Bronchial epithelial cell (primary cell): ENCODE data around the gene PLCG2. TPM values are rescaled to one million over a fixed set of nuclear protein-coding genes. Genes with fewer than 3 reads are reported as not detected.

Experiments used
- DNase-seq: peaks from one replicate; pipeline ENCODE4 v3.0.0-alpha.2; 2010; ENCODE audit warnings: low read depth
- FAIRE-seq: peaks from 2 replicates; lab custom pipeline; 2011; peaks lifted over from hg19 to GRCh38; lab: Jason Lieb, UNC
- H3K27me3 ChIP-seq: 2 replicates; pipeline ENCODE4 v1.5.1; 2011; ENCODE audit warnings: low read length; ENCODE audit not compliant: control insufficient read depth, insufficient read depth
- H3K36me3 ChIP-seq: 2 replicates; pipeline ENCODE4 v1.5.1; 2011; ENCODE audit warnings: low read length; ENCODE audit not compliant: control insufficient read depth, insufficient read depth
- H3K4me3 ChIP-seq: 2 replicates; pipeline ENCODE4 v1.5.1; 2011; ENCODE audit warnings: mild to moderate bottlenecking, low read depth, low read length, control low read depth
- CTCF ChIP-seq: IDR thresholded peaks from 2 replicates; pipeline ENCODE4 v1.5.1; 2011; ENCODE audit warnings: mild to moderate bottlenecking, moderate library complexity, low read length, control low read depth, inconsistent platforms; ENCODE audit not compliant: insufficient read depth, severe bottlenecking
- total RNA-seq: library from RNA; depleted of rRNA; stranded (reverse); fragments of >200 nt; gene quantifications from 2 replicates; pipeline ENCODE4 v1.2.1, GENCODE V29; 2014

The PLCG2 gene
- total RNA-seq, 1 donor from 2014 or later = 1.8 TPM

- no peak for DNase-seq
- FAIRE-seq = no peak
- Histone ChIP-seq H3K27me3 (no peaks in the 10 kb centered on the region), H3K36me3 (no peaks in the 10 kb centered on the region), H3K4me3 (no peak overlapping the region)
- TF ChIP-seq CTCF = no peak
Measured at GRCh38 chr16:81748476-81749198, 30.5 kb upstream of the PLCG2 start.

GRCh38 chr16:81752225-81752875 lies 26.7 kb upstream of the PLCG2 start:
- no peak overlapping the region for H3K4me3 ChIP-seq
- no peak for FAIRE-seq
- DNase-seq = no peak
- TF ChIP-seq CTCF = no peak
- H3K27me3 ChIP-seq = no peaks in the 10 kb centered on the region
- no peaks in the 10 kb centered on the region for H3K36me3 ChIP-seq

- no peak for TF ChIP-seq CTCF
- H3K36me3 ChIP-seq = no peaks in the 10 kb centered on the region
- DNase-seq (no peak), FAIRE-seq (no peak)
- H3K4me3 ChIP-seq = no peak overlapping the region
- no peaks in the 10 kb centered on the region for H3K27me3 ChIP-seq
Measured at GRCh38 chr16:81752876-81753227, 26.2 kb upstream of the PLCG2 start.

GRCh38 chr16:81754858-81755257 lies 24.2 kb upstream of the PLCG2 start:
- Histone ChIP-seq H3K36me3 (no peaks in the 10 kb centered on the region), H3K27me3 (no peaks in the 10 kb centered on the region)
- FAIRE-seq = no peak

GRCh38 chr16:81755915-81756614 lies 23.0 kb upstream of the PLCG2 start:
- Histone ChIP-seq H3K36me3 (no peaks in the 10 kb centered on the region), H3K27me3 (no peaks in the 10 kb centered on the region), H3K4me3 (no peak overlapping the region)
- FAIRE-seq (no peak), DNase-seq (no peak)
- TF ChIP-seq CTCF = no peak

More at GRCh38 chr16:81754858-81755257, 24.2 kb upstream of the PLCG2 start:
- no peak for DNase-seq
- no peak for TF ChIP-seq CTCF
- H3K4me3 ChIP-seq = no peak overlapping the region
